K562 (cell line): ENCODE data around the gene DKK3. TPM values are rescaled to one million over a fixed set of nuclear protein-coding genes. Genes with fewer than 3 reads are reported as not detected.

Experiments
- ATAC-seq: fragments of 200-7000 bp; cut with Tn5 transposase; 3 replicates; pipeline ENCODE4 v1.9.1; 2020; ENCODE audit warnings: moderate library complexity
- BruUV-seq: library from RNA; stranded (reverse); fragments of 400-500 nt; replicated peaks from 2 replicates; lab custom pipeline; 2021; lab: Mats Ljungman, UMichigan
- CTCF ChIA-PET: fragments of 300-600 bp; formaldehyde crosslinking; extraction: SDS; loops from one replicate; lab custom pipeline; 2021; ENCODE audit warnings: low intra/inter-chr PET ratio; lab: Yijun Ruan, JAX
- POLR2A ChIA-PET: fragments of 300-600, 350-650 bp; sonication (Branson Sonifier 250); formaldehyde crosslinking; extraction: SDS; loops from one replicate; lab custom pipeline; 2021; ENCODE audit warnings: antibody characterized with exemption, inconsistent platforms; lab: Yijun Ruan, JAX
- DNase-seq, 4 experiments: peaks; one replicate each; pipeline versions ENCODE4 v3.0.0 to v3.0.0-alpha.2; 2011 to 2018; ENCODE audit warnings: low spot score in 3 of 4, mixed read lengths in 3 of 4; ENCODE audit errors: extremely low read depth in 1 of 4
- FAIRE-seq: peaks from 2 replicates; lab custom pipeline; 2011; peaks lifted over from hg19 to GRCh38; lab: Jason Lieb, UNC
- H2AFZ ChIP-seq: 2 replicates; pipeline ENCODE4 v1.6.0; 2011; ENCODE audit warnings: low read depth, low read length, control low read depth, inconsistent platforms
- H3K27ac ChIP-seq: fragments of 200-600 bp; 3 replicates; pipeline ENCODE4 v1.8.0; 2011; ENCODE audit warnings: low read depth, mild to moderate bottlenecking, control low read depth, inconsistent platforms, low read length, moderate library complexity, mixed read lengths; ENCODE audit errors: extremely low read depth
- H3K27me3 ChIP-seq, 2 experiments: fragments of 300-600 bp in 1 of 2; 2 replicates in 1 of 2; 3 replicates in 1 of 2; pipeline versions ENCODE4 v1.6.0 to v1.8.0; 2011; ENCODE audit warnings: inconsistent platforms in 2 of 2, low read length in 2 of 2, mild to moderate bottlenecking in 1 of 2, mixed read lengths in 1 of 2, moderate library complexity in 1 of 2; ENCODE audit not compliant: control insufficient read depth in 2 of 2, insufficient read depth in 2 of 2
- H3K36me3 ChIP-seq: fragments of 300-600 bp; 3 replicates; pipeline ENCODE4 v1.8.0; 2011; ENCODE audit warnings: mild to moderate bottlenecking, low read length, inconsistent platforms; ENCODE audit not compliant: control insufficient read depth, insufficient read depth
- H3K4me1 ChIP-seq, 2 experiments: fragments of 200-600 bp in 1 of 2; replicated peaks in 1 of 2; 2 replicates in 1 of 2; 3 replicates in 1 of 2; pipeline versions ENCODE4 v1.5.1 to v1.8.0; 2011; ENCODE audit warnings: inconsistent platforms in 2 of 2, low read length in 2 of 2, mild to moderate bottlenecking in 1 of 2, mixed read lengths in 1 of 2, moderate library complexity in 1 of 2; ENCODE audit not compliant: control insufficient read depth in 2 of 2, insufficient read depth in 2 of 2
- H3K4me2 ChIP-seq: 2 replicates; pipeline ENCODE4 v1.6.1; 2011; ENCODE audit warnings: low read length, control low read depth, inconsistent platforms, mixed read lengths; ENCODE audit not compliant: insufficient read depth
- H3K4me3 ChIP-seq: fragments of 200-600 bp; sonication (generic), shearing (Covaris generic); 2 replicates; pipeline ENCODE4 v1.5.1; 2016; ENCODE audit warnings: control low read depth, inconsistent platforms
- H3K79me2 ChIP-seq: fragments of 200-600 bp; 3 replicates; pipeline ENCODE4 v1.8.0; 2011; ENCODE audit warnings: low read length, inconsistent platforms; ENCODE audit not compliant: control insufficient read depth, insufficient read depth
- H3K9ac ChIP-seq, 2 experiments: 2 replicates each; pipeline versions ENCODE4 v1.6.0 to v1.6.1; 2011; ENCODE audit warnings: low read depth in 2 of 2, low read length in 2 of 2, control low read depth in 1 of 2, inconsistent platforms in 1 of 2, mild to moderate bottlenecking in 1 of 2, mixed read lengths in 1 of 2; ENCODE audit not compliant: insufficient read depth in 1 of 2
- H3K9me1 ChIP-seq: one replicate; pipeline ENCODE4 v1.6.0; 2011; ENCODE audit warnings: inconsistent platforms, mild to moderate bottlenecking, low read length, moderate library complexity; ENCODE audit not compliant: control insufficient read depth, insufficient read depth
- H3K9me3 ChIP-seq: replicated peaks from 2 replicates; pipeline ENCODE4 v1.5.1; 2011; ENCODE audit warnings: low read depth, low read length, inconsistent platforms; ENCODE audit not compliant: control insufficient read depth, insufficient read depth
- H4K20me1 ChIP-seq: replicated peaks from 2 replicates; pipeline ENCODE4 v1.6.1; 2011; ENCODE audit warnings: low read length, inconsistent platforms, mixed read lengths; ENCODE audit not compliant: control insufficient read depth, insufficient read depth
- FOSL1 ChIP-seq: fragments of 200-800 bp; sonication (Bioruptor generic); conservative IDR thresholded peaks from 2 replicates; pipeline ENCODE4 v1.6.1; 2016; ENCODE audit warnings: missing genetic modification characterization, missing compliant biosample characterization
- HDGF ChIP-seq: fragments of 450-650 bp; IDR thresholded peaks from 2 replicates; pipeline ENCODE4 v1.6.1; 2016
- JUND ChIP-seq, 2 experiments: IDR thresholded peaks; 2 replicates in 1 of 2; 3 replicates in 1 of 2; pipeline ENCODE4 v1.6.1; 2011; ENCODE audit warnings: borderline replicate concordance in 2 of 2, low read depth in 2 of 2, low read length in 2 of 2, improper control_type of control experiment in 1 of 2, missing biosample characterization in 1 of 2, missing genetic modification characterization in 1 of 2, missing genetic modification reagents in 1 of 2
- ZEB2 ChIP-seq: fragments of 450-650 bp; IDR thresholded peaks from 2 replicates; pipeline ENCODE4 v1.6.1; 2016
- WGBS: fragments of 100-300 bp; shearing (Covaris generic); methylation state at CpG from one replicate; pipeline ENCODE4 v1.1.6; 2016; ENCODE audit warnings: low coverage, mixed read lengths; ENCODE audit not compliant: insufficient coverage; ENCODE audit errors: missing lambda C conversion rate; 5-methylcytosine and 5-hydroxymethylcytosine counted together
- in situ Hi-C: fragments of 300-500 bp; cut with MboI; formaldehyde crosslinking; loops from 4 replicates; pipeline ENCODE4 v1.15.0; 2018; ENCODE audit warnings: inconsistent platforms, mixed read lengths
- intact Hi-C: fragments of 100-400 bp; cut with micrococcal nuclease; formaldehyde crosslinking; loops from 2 replicates; pipeline ENCODE4 v1.14.2; 2022
- polyA plus RNA-seq, 8 experiments: library from polyadenylated mRNA; depleted of rRNA in 4 of 8; stranded (reverse) in 5 of 8; unstranded in 3 of 8; fragments of >200 nt; fragmentation: Nextera tagmentation in 2 of 8; fragmentation: Illumina TruSeq in 1 of 8; extraction: Ambion mirVana in 2 of 8; extraction: Trizol in 1 of 8; gene quantifications; 2 replicates each; pipeline versions ENCODE4 v1.2.1 to v1.2.3, GENCODE V29; 2011 to 2014; ENCODE audit warnings: inconsistent platforms in 1 of 8, missing spikeins in 1 of 8
- total RNA-seq, 7 experiments: library from RNA; depleted of rRNA in 6 of 7; stranded (reverse); fragments of >200 nt in 6 of 7; fragmentation: Illumina TruSeq in 2 of 7; extraction: Trizol in 2 of 7; gene quantifications; 2 replicates each; pipeline versions ENCODE4 v1.2.1 to v1.2.3, GENCODE V29; 2011 to 2021; ENCODE audit warnings: low replicate concordance in 1 of 7

Gene DKK3
- total and polyA plus RNA-seq, 9 of the 15 experiments (the other 6 are each of a cell fraction or from before 2014, with no cell fraction given): 0.14 to 0.85 (median 0.38) TPM; not detected in 6

- TF ChIP-seq ZEB2: no peak
- TF ChIP-seq JUND (IDR thresholded peaks at IDR 0.05; ENCODE audit: borderline replicate concordance, low read depth, low read length): 0 out of 2 replicates have a peak, but pooled peaks have one; percentile 22
- TF ChIP-seq JUND (tag; IDR thresholded peaks at IDR 0.05; ENCODE audit: borderline replicate concordance, low read depth, low read length): peak; percentile 28; the same call in 1 of the 3 replicates
- TF ChIP-seq FOSL1 (tag): peak; percentile 64; the same call in 1 of the 2 replicates
- TF ChIP-seq HDGF: no peak
- no peaks in the 10 kb centered on the region; the same call in 1 of the 2 replicates for H4K20me1 ChIP-seq
- intact Hi-C loops (loop anchor here (5.0 kb wide), 1 partner anchor 48 kb away; no protein-coding TSS in a partner anchor), in situ Hi-C loops (no loop called here)
- no peak overlapping the region for H3K4me3 ChIP-seq
- ChIA-PET POLR2A (interaction anchor here (0.6 kb wide), 1 partner anchor 17 kb away, joined by 3 read pairs; no protein-coding TSS in a partner anchor), CTCF (no interaction called here)
- H3K4me1 ChIP-seq: no peaks in the 10 kb centered on the region; a peak in 1 of 5 replicates
- peak; percentile 45; the same call in 2 of the 3 replicates for ATAC-seq
- BruUV-seq: no TSS peak
- H3K27me3 ChIP-seq: peaks cover 51 to 62% of the 10 kb centered on the region in 2 experiments
- H3K9ac ChIP-seq: no peak overlapping the region
- no peaks in the 10 kb centered on the region for H3K9me1 ChIP-seq
- H3K9me3 ChIP-seq: no peaks in the 10 kb centered on the region; the same call in 1 of the 2 replicates
- no peaks in the 10 kb centered on the region for H3K36me3 ChIP-seq
- H2AFZ ChIP-seq: no peak overlapping the region
- peak in 1 of 4 experiments; percentile 25 for DNase-seq
- no peak overlapping the region for H3K27ac ChIP-seq
- H3K79me2 ChIP-seq: no peaks in the 10 kb centered on the region
- 6% methylated on average over 8 of the region's 8 CpGs for WGBS
- no peak overlapping the region for H3K4me2 ChIP-seq
- no peak for FAIRE-seq
These were observed 14.6 kb downstream of the DKK3 start for GRCh38 chr11:11993839-11994238.
